GM23338 (cell line): ENCODE data around the gene KRT16. TPM values are rescaled to one million over a fixed set of nuclear protein-coding genes. Genes with fewer than 3 reads are reported as not detected.
"Not testable (repeated sequence)": the region's sequence is repeated elsewhere in the genome, so short reads cannot be mapped to it uniquely, and the experiment has no call there.

Source experiments
- ATAC-seq: fragments of 200-7000 bp; cut with Tn5 transposase; 3 replicates; pipeline ENCODE4 v1.9.1; 2020
- DNase-seq: peaks from one replicate; pipeline ENCODE4 v3.0.0-alpha.2; 2015; ENCODE audit warnings: low spot score
- H2AFZ ChIP-seq: fragments of 200-600 bp; sonication (generic); 2 replicates; pipeline ENCODE4 v1.8.0; 2016; ENCODE audit warnings: antibody characterized with exemption, mild to moderate bottlenecking, moderate library complexity
- H3F3A ChIP-seq: fragments of 200-600 bp; sonication (generic); replicated peaks from 2 replicates; pipeline ENCODE4 v1.8.0; 2017; ENCODE audit warnings: antibody characterized with exemption, mixed run types, low read depth
- H3K27ac ChIP-seq: fragments of 200-600 bp; sonication (generic); 2 replicates; pipeline ENCODE4 v1.6.1; 2016; ENCODE audit warnings: low read depth
- H3K27me3 ChIP-seq: fragments of 200-600 bp; sonication (generic); 2 replicates; pipeline ENCODE4 v1.8.0; 2016; ENCODE audit warnings: mild to moderate bottlenecking, mixed run types, moderate library complexity; ENCODE audit not compliant: insufficient read depth
- H3K36me3 ChIP-seq: fragments of 200-600 bp; sonication (generic); 2 replicates; pipeline ENCODE4 v1.8.0; 2016; ENCODE audit warnings: mild to moderate bottlenecking; ENCODE audit not compliant: insufficient read depth
- H3K4me1 ChIP-seq: fragments of 200-600 bp; sonication (generic); 2 replicates; pipeline ENCODE4 v1.8.0; 2016; ENCODE audit warnings: mild to moderate bottlenecking, moderate library complexity; ENCODE audit not compliant: insufficient read depth
- H3K4me2 ChIP-seq: fragments of 200-600 bp; sonication (generic); 2 replicates; pipeline ENCODE4 v1.7.1; 2017; ENCODE audit warnings: mixed run types
- H3K4me3 ChIP-seq: fragments of 200-600 bp; sonication (generic); 2 replicates; pipeline ENCODE4 v1.6.1; 2016; ENCODE audit warnings: mixed run types
- H3K79me2 ChIP-seq: fragments of 200-600 bp; sonication (generic); replicated peaks from 2 replicates; pipeline ENCODE4 v1.8.0; 2017; ENCODE audit warnings: mild to moderate bottlenecking; ENCODE audit not compliant: insufficient read depth
- H3K9me2 ChIP-seq: fragments of 200-600 bp; sonication (generic); 2 replicates; pipeline ENCODE4 v1.8.0; 2017; ENCODE audit not compliant: insufficient read depth
- H4K20me1 ChIP-seq: fragments of 200-600 bp; sonication (generic); replicated peaks from 2 replicates; pipeline ENCODE4 v1.8.0; 2017; ENCODE audit warnings: mild to moderate bottlenecking; ENCODE audit not compliant: insufficient read depth
- H3K27ac Mint-ChIP-seq: 2 replicates; pipeline ENCODE4 v1.8.0; 2020; ENCODE audit warnings: inconsistent platforms, mild to moderate bottlenecking, moderate library complexity, mixed read lengths
- H3K27me3 Mint-ChIP-seq: 3 replicates; pipeline ENCODE4 v1.8.0; 2022; ENCODE audit warnings: low read depth, mild to moderate bottlenecking, moderate library complexity, mixed read lengths, inconsistent platforms; ENCODE audit not compliant: insufficient read depth, poor library complexity
- H3K36me3 Mint-ChIP-seq: 3 replicates; pipeline ENCODE4 v1.8.0; 2021; ENCODE audit warnings: low read depth, mild to moderate bottlenecking, inconsistent platforms, moderate library complexity, mixed read lengths
- H3K4me1 Mint-ChIP-seq: 3 replicates; pipeline ENCODE4 v1.8.0; 2020; ENCODE audit warnings: mild to moderate bottlenecking, inconsistent platforms, mixed read lengths
- H3K4me3 Mint-ChIP-seq: 3 replicates; pipeline ENCODE4 v1.8.0; 2021; ENCODE audit warnings: moderate library complexity, mild to moderate bottlenecking, inconsistent platforms, mixed read lengths
- H3K9me3 Mint-ChIP-seq: 3 replicates; pipeline ENCODE4 v1.8.0; 2020; ENCODE audit warnings: moderate library complexity, mild to moderate bottlenecking, inconsistent platforms, mixed read lengths
- CREB1 ChIP-seq: fragments of 250-450 bp; sonication (Bioruptor Pico); IDR thresholded peaks from 2 replicates; pipeline ENCODE4 v1.5.0; 2020; ENCODE audit warnings: low read depth, mild to moderate bottlenecking, moderate library complexity
- CTCF ChIP-seq, 2 experiments: fragments of 200-600 bp in 1 of 2; sonication (generic) in 1 of 2; conservative IDR thresholded peaks; 2 replicates each; pipeline versions ENCODE4 v1.5.1 to v1.6.1; 2016 to 2017; ENCODE audit warnings: antibody characterized with exemption in 2 of 2, low read depth in 2 of 2, mild to moderate bottlenecking in 2 of 2, moderate library complexity in 1 of 2
- ETS1 ChIP-seq: IDR thresholded peaks from 2 replicates; pipeline ENCODE4 v1.6.1; 2016; ENCODE audit warnings: antibody characterized with exemption
- EZH2phosphoT487 ChIP-seq: fragments of 200-600 bp; sonication (generic); IDR thresholded peaks from one replicate; pipeline ENCODE4 v1.8.1; 2018; ENCODE audit warnings: antibody characterized with exemption; ENCODE audit not compliant: unreplicated experiment
- NANOG ChIP-seq: IDR thresholded peaks from 2 replicates; pipeline ENCODE4 v1.6.1; 2016; ENCODE audit warnings: antibody characterized with exemption, borderline replicate concordance
- POLR2AphosphoS5 ChIP-seq: IDR thresholded peaks from 2 replicates; pipeline ENCODE4 v1.6.1; 2016; ENCODE audit warnings: antibody characterized with exemption, low read depth
- REST ChIP-seq: IDR thresholded peaks from one replicate; pipeline ENCODE4 v1.6.1; 2018; ENCODE audit warnings: antibody characterized with exemption; ENCODE audit not compliant: unreplicated experiment
- STAT1 ChIP-seq: IDR thresholded peaks from one replicate; pipeline ENCODE4 v1.6.1; 2016; ENCODE audit warnings: antibody characterized with exemption; ENCODE audit not compliant: unreplicated experiment
- polyA plus RNA-seq: library from polyadenylated mRNA; unstranded; fragments of >200 nt; fragmentation: Nextera tagmentation; extraction: Ambion mirVana; gene quantifications from 2 replicates; pipeline ENCODE4 v1.2.1, GENCODE V29; 2016
- total RNA-seq: library from RNA; depleted of rRNA; stranded (reverse); fragments of >200 nt; shearing (Covaris generic); gene quantifications from 2 replicates; pipeline ENCODE4 v1.2.3, GENCODE V29; 2014

KRT16 gene
- total and polyA plus RNA-seq, 2 experiments from 2014 or later = not detected

GRCh38 chr17:41578538-41578937 lies 34.0 kb downstream of the KRT16 start (continued):
- TF ChIP-seq NANOG (no peak), POLR2AphosphoS5 (no peak), CTCF (conservative IDR thresholded peaks at IDR 0.05; ENCODE audit: low read depth in 2 of 2) (no peak), CREB1 (no peak), REST (no peak), EZH2phosphoT487 (no peak)

- H3K9me2 ChIP-seq, H2AFZ ChIP-seq, H3K27me3 ChIP-seq, H3F3A ChIP-seq, H3K4me3 ChIP-seq, H3K27ac ChIP-seq, H3K4me1 ChIP-seq, H3K9me3 Mint-ChIP-seq, H3K79me2 ChIP-seq, H3K36me3 Mint-ChIP-seq, H3K27ac Mint-ChIP-seq, ATAC-seq, H3K4me1 Mint-ChIP-seq, H3K36me3 ChIP-seq, H3K4me3 Mint-ChIP-seq, DNase-seq, H3K4me2 ChIP-seq, H4K20me1 ChIP-seq: not testable (repeated sequence)
- peaks cover 17% of the 10 kb centered on the region for H3K27me3 Mint-ChIP-seq
Observed at GRCh38 chr17:41576740-41577139, 35.8 kb downstream of the KRT16 start.

GRCh38 chr17:41575336-41575735 lies 37.2 kb downstream of the KRT16 start:
- H3K4me1 Mint-ChIP-seq = peaks cover 7% of the 10 kb centered on the region; the same call in 2 of the 3 replicates
- ATAC-seq (no peak), DNase-seq (no peak)
- no peak overlapping the region for H2AFZ ChIP-seq
- no peaks in the 10 kb centered on the region for H4K20me1 ChIP-seq
- H3K4me3 Mint-ChIP-seq = no peak overlapping the region
- H3K27ac Mint-ChIP-seq = no peak overlapping the region
- H3K4me3 ChIP-seq = no peak overlapping the region
- H3F3A ChIP-seq = no peaks in the 10 kb centered on the region; the same call in 1 of the 2 replicates
- H3K36me3 Mint-ChIP-seq = no peaks in the 10 kb centered on the region
- no peak overlapping the region for H3K27ac ChIP-seq
- H3K4me2 ChIP-seq = no peak overlapping the region
- peaks cover 2% of the 10 kb centered on the region; the same call in 1 of the 3 replicates for H3K9me3 Mint-ChIP-seq
- TF ChIP-seq POLR2AphosphoS5 (no peak), EZH2phosphoT487 (no peak), NANOG (no peak), STAT1 (no peak), ETS1 (no peak), REST (no peak), CREB1 (no peak), CTCF (conservative IDR thresholded peaks at IDR 0.05; ENCODE audit: low read depth in 2 of 2) (no peak)
- H3K36me3 ChIP-seq = no peaks in the 10 kb centered on the region
- H3K9me2 ChIP-seq = peaks cover 13% of the 10 kb centered on the region
- H3K79me2 ChIP-seq = no peaks in the 10 kb centered on the region
- peaks cover 17% of the 10 kb centered on the region for H3K27me3 Mint-ChIP-seq
- H3K27me3 ChIP-seq = no peaks in the 10 kb centered on the region
- peaks cover 3% of the 10 kb centered on the region; the same call in 1 of the 2 replicates for H3K4me1 ChIP-seq
